Measurements from ENCODE around the gene PRKCD. TPM values are rescaled to one million over a fixed set of nuclear protein-coding genes. Genes with fewer than 3 reads are reported as not detected.

Gene PRKCD
- total and polyA plus RNA-seq, 7 experiments from 2014 or later, result 7.7 to 72.8 (median 17.5) TPM

- CTCF ChIA-PET, result no interaction called here
- Mint-ChIP-seq H3K27me3 (no peaks in the 10 kb centered on the region), H3K9me3 (no peaks in the 10 kb centered on the region), H3K36me3 (peaks cover 4 to 42% (median 5%) of the 10 kb centered on the region in 5 donors), H3K27ac (no peak overlapping the region), H3K4me1 (peaks cover 0 to 9% (median 0%) of the 10 kb centered on the region in 7 donors), H3K4me3 (no peak overlapping the region)
- intact Hi-C loops (cut with micrococcal nuclease), result no loop called here
- no peak overlapping the region for H3K4me3 ChIP-seq (ENCODE audit: low read length)
- DNase-seq (no peak), ATAC-seq (no peak)
- no peaks in the 10 kb centered on the region for H3K27me3 ChIP-seq (ENCODE audit: control insufficient read depth in 2 of 2, insufficient read depth in 2 of 2, low read length in 2 of 2)
- H3K4me1 ChIP-seq (ENCODE audit: control insufficient read depth in 2 of 2, insufficient read depth in 2 of 2, low read length in 2 of 2), result no peaks in the 10 kb centered on the region
- POLR2A ChIA-PET, result no interaction called here
- H3K36me3 ChIP-seq (ENCODE audit: control insufficient read depth in 2 of 3, insufficient read depth in 3 of 3, low read length in 3 of 3), result peaks cover 0 to 86% (median 0%) of the 10 kb centered on the region in 3 experiments
- no peak overlapping the region for H3K27ac ChIP-seq (ENCODE audit: low read depth, low read length)
- H3K9me3 ChIP-seq (ENCODE audit: control insufficient read depth in 2 of 3, low read length in 3 of 3), result no peaks in the 10 kb centered on the region
Observed at GRCh38 chr3:53182764-53183355, 21.9 kb downstream of the PRKCD start.

DNA sequence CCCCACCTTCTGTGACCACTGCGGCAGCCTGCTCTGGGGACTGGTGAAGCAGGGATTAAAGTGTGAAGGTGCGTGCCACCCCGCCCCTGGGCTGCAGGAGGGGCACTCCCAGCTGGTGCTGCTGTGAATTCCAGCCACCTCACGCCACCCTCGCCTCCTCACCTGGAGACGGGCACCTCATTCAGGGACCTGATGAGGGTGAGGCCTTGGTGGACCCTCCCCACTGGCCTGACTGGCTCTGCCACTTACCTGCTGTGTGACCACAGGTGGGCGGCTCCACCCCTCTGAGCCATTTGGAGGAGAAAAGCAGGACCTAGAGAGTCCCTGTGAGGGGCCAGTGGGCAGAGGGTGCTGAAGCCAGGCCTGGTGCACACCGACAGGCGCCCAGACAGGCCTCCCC, 22.5 kb downstream of the PRKCD start:
- ChIA-PET CTCF (no interaction called here), POLR2A (no interaction called here)
- H3K27me3 ChIP-seq (ENCODE audit: control insufficient read depth in 2 of 2, insufficient read depth in 2 of 2, low read length in 2 of 2), result no peaks in the 10 kb centered on the region
- H3K9me3 Mint-ChIP-seq, result no peaks in the 10 kb centered on the region
- H3K36me3 Mint-ChIP-seq, result peaks cover 4 to 42% (median 5%) of the 10 kb centered on the region in 5 donors
- DNase-seq, result no peak
- peaks cover 0 to 9% (median 0%) of the 10 kb centered on the region in 7 donors for H3K4me1 Mint-ChIP-seq
- no peak overlapping the region for H3K4me3 Mint-ChIP-seq
- H3K4me3 ChIP-seq (ENCODE audit: low read length), result no peak overlapping the region
- ATAC-seq, result no peak
- H3K27ac Mint-ChIP-seq, result no peak overlapping the region
- no peaks in the 10 kb centered on the region for H3K27me3 Mint-ChIP-seq
- intact Hi-C loops (cut with micrococcal nuclease), result no loop called here
- H3K9me3 ChIP-seq (ENCODE audit: control insufficient read depth in 2 of 3, low read length in 3 of 3), result no peaks in the 10 kb centered on the region
- no peaks in the 10 kb centered on the region for H3K4me1 ChIP-seq (ENCODE audit: control insufficient read depth in 2 of 2, insufficient read depth in 2 of 2, low read length in 2 of 2)
- peaks cover 0 to 86% (median 0%) of the 10 kb centered on the region in 3 experiments for H3K36me3 ChIP-seq (ENCODE audit: control insufficient read depth in 2 of 3, insufficient read depth in 3 of 3, low read length in 3 of 3)
- no peak overlapping the region for H3K27ac ChIP-seq (ENCODE audit: low read depth, low read length)

DNA sequence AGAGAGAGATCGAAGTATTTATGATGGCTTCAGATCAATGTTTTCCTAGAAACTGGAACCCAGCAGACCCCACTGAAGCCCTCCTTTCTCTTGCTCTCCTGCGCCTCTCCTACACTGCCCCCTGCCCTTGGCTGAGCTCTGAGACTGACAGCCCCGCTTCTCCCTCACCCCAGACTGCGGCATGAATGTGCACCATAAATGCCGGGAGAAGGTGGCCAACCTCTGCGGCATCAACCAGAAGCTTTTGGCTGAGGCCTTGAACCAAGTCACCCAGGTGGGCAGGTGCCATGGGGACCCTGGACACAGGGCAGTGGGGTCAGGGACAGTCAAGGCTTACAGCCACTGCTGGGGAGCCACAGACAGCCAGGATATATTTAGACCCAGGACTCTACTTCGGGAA, 23.7 kb downstream of the PRKCD start:
- Mint-ChIP-seq H3K27me3 (no peaks in the 10 kb centered on the region), H3K9me3 (no peaks in the 10 kb centered on the region), H3K4me3 (no peak overlapping the region), H3K4me1 (peaks cover 0 to 7% (median 0%) of the 10 kb centered on the region in 7 donors), H3K27ac (peak overlapping the region in 2 of 9 donors; percentile 39 to 67), H3K36me3 (peaks cover 0 to 32% (median 4%) of the 10 kb centered on the region in 5 donors)
- no peak overlapping the region for H3K27ac ChIP-seq (ENCODE audit: low read depth, low read length)
- intact Hi-C loops (cut with micrococcal nuclease), result no loop called here
- POLR2A ChIA-PET, result no interaction called here
- CTCF ChIA-PET, result no interaction called here
- H3K4me1 ChIP-seq (ENCODE audit: control insufficient read depth in 2 of 2, insufficient read depth in 2 of 2, low read length in 2 of 2), result no peaks in the 10 kb centered on the region
- no peaks in the 10 kb centered on the region for H3K9me3 ChIP-seq (ENCODE audit: control insufficient read depth in 2 of 3, low read length in 3 of 3)
- H3K27me3 ChIP-seq (ENCODE audit: control insufficient read depth in 2 of 2, insufficient read depth in 2 of 2, low read length in 2 of 2), result no peaks in the 10 kb centered on the region
- no peak overlapping the region for H3K4me3 ChIP-seq (ENCODE audit: low read length)
- DNase-seq (no peak), ATAC-seq (no peak)
- peaks cover 0 to 84% (median 0%) of the 10 kb centered on the region in 3 experiments for H3K36me3 ChIP-seq (ENCODE audit: control insufficient read depth in 2 of 3, insufficient read depth in 3 of 3, low read length in 3 of 3)

- Mint-ChIP-seq H3K9me3 (no peaks in the 10 kb centered on the region), H3K27me3 (no peaks in the 10 kb centered on the region), H3K36me3 (peaks cover 0 to 33% (median 11%) of the 10 kb centered on the region in 5 donors), H3K4me1 (peaks cover 0 to 6% (median 0%) of the 10 kb centered on the region in 7 donors), H3K27ac (no peak overlapping the region), H3K4me3 (no peak overlapping the region)
- Histone ChIP-seq H3K9me3 (ENCODE audit: control insufficient read depth in 2 of 3, low read length in 3 of 3) (no peaks in the 10 kb centered on the region), H3K4me3 (ENCODE audit: low read length) (no peak overlapping the region), H3K4me1 (ENCODE audit: control insufficient read depth in 2 of 2, insufficient read depth in 2 of 2, low read length in 2 of 2) (no peaks in the 10 kb centered on the region), H3K27ac (ENCODE audit: low read depth, low read length) (no peak overlapping the region), H3K27me3 (ENCODE audit: control insufficient read depth in 2 of 2, insufficient read depth in 2 of 2, low read length in 2 of 2) (no peaks in the 10 kb centered on the region), H3K36me3 (ENCODE audit: control insufficient read depth in 2 of 3, insufficient read depth in 3 of 3, low read length in 3 of 3) (peaks cover 0 to 85% (median 0%) of the 10 kb centered on the region in 3 experiments)
- ATAC-seq (peak; percentile 8), DNase-seq (no peak)
- intact Hi-C loops (cut with micrococcal nuclease), result no loop called here
- POLR2A ChIA-PET, result interaction anchor here (0.6 kb wide), 1 partner anchor 329 kb away, joined by 3 read pairs; no protein-coding TSS in a partner anchor
- CTCF ChIA-PET, result no interaction called here
Observed at GRCh38 chr3:53185761-53186465, 24.9 kb downstream of the PRKCD start.

- H3K4me1 Mint-ChIP-seq, result peaks cover 0 to 6% (median 0%) of the 10 kb centered on the region in 7 donors
- H3K36me3 Mint-ChIP-seq, result peaks cover 0 to 29% (median 11%) of the 10 kb centered on the region in 5 donors
- no peaks in the 10 kb centered on the region for H3K9me3 Mint-ChIP-seq
- no peaks in the 10 kb centered on the region for H3K27me3 Mint-ChIP-seq
- intact Hi-C loops (cut with micrococcal nuclease), result no loop called here
- CTCF ChIA-PET, result interaction anchor here (1.2 kb wide), 1 partner anchor 10 kb away, joined by 3 read pairs; no protein-coding TSS in a partner anchor
- DNase-seq (no peak), ATAC-seq (no peak)
- no peak overlapping the region for H3K4me3 Mint-ChIP-seq
- Histone ChIP-seq H3K36me3 (ENCODE audit: control insufficient read depth in 2 of 3, insufficient read depth in 3 of 3, low read length in 3 of 3) (peaks cover 0 to 77% (median 0%) of the 10 kb centered on the region in 3 experiments), H3K9me3 (ENCODE audit: control insufficient read depth in 2 of 3, low read length in 3 of 3) (no peaks in the 10 kb centered on the region), H3K4me3 (ENCODE audit: low read length) (no peak overlapping the region), H3K27me3 (ENCODE audit: control insufficient read depth in 2 of 2, insufficient read depth in 2 of 2, low read length in 2 of 2) (no peaks in the 10 kb centered on the region), H3K4me1 (ENCODE audit: control insufficient read depth in 2 of 2, insufficient read depth in 2 of 2, low read length in 2 of 2) (no peaks in the 10 kb centered on the region), H3K27ac (ENCODE audit: low read depth, low read length) (no peak overlapping the region)
- POLR2A ChIA-PET, result no interaction called here
- no peak overlapping the region for H3K27ac Mint-ChIP-seq
Observed at GRCh38 chr3:53186726-53187125, 25.7 kb downstream of the PRKCD start.

- H3K27me3 ChIP-seq (ENCODE audit: control insufficient read depth in 2 of 2, insufficient read depth in 2 of 2, low read length in 2 of 2), result no peaks in the 10 kb centered on the region
- H3K27me3 Mint-ChIP-seq, result no peaks in the 10 kb centered on the region
- H3K9me3 ChIP-seq (ENCODE audit: control insufficient read depth in 2 of 3, low read length in 3 of 3), result no peaks in the 10 kb centered on the region
- POLR2A ChIA-PET, result interaction anchor here (0.7 kb wide), 1 partner anchor 10 kb away, joined by 3 read pairs; no protein-coding TSS in a partner anchor
- peaks cover 0 to 77% (median 0%) of the 10 kb centered on the region in 3 experiments for H3K36me3 ChIP-seq (ENCODE audit: control insufficient read depth in 2 of 3, insufficient read depth in 3 of 3, low read length in 3 of 3)
- no peak for DNase-seq
- H3K4me1 Mint-ChIP-seq, result peaks cover 0 to 8% (median 0%) of the 10 kb centered on the region in 7 donors
- no peak for ATAC-seq
- H3K36me3 Mint-ChIP-seq, result peaks cover 0 to 29% (median 14%) of the 10 kb centered on the region in 5 donors
- H3K27ac ChIP-seq (ENCODE audit: low read depth, low read length), result no peak overlapping the region
- CTCF ChIA-PET, result interaction anchor here (1.1 to 1.2 kb wide), 2 partner anchors 9 to 72 kb away, joined by 3 to 6 read pairs; no protein-coding TSS in a partner anchor
- H3K4me1 ChIP-seq (ENCODE audit: control insufficient read depth in 2 of 2, insufficient read depth in 2 of 2, low read length in 2 of 2), result no peaks in the 10 kb centered on the region
- intact Hi-C loops (cut with micrococcal nuclease), result no loop called here
- H3K4me3 ChIP-seq (ENCODE audit: low read length), result no peak overlapping the region
- no peaks in the 10 kb centered on the region for H3K9me3 Mint-ChIP-seq
- no peak overlapping the region for H3K4me3 Mint-ChIP-seq
- no peak overlapping the region for H3K27ac Mint-ChIP-seq
Observed at GRCh38 chr3:53187430-53187829, 26.4 kb downstream of the PRKCD start.
